ENCODE measurements around the gene CNTN4. TPM values are rescaled to one million over a fixed set of nuclear protein-coding genes. Genes with fewer than 3 reads are reported as not detected.

The CNTN4 gene
- total RNA-seq, 2 donors from 2014 or later, result 13.0 to 50.1 TPM

DNA sequence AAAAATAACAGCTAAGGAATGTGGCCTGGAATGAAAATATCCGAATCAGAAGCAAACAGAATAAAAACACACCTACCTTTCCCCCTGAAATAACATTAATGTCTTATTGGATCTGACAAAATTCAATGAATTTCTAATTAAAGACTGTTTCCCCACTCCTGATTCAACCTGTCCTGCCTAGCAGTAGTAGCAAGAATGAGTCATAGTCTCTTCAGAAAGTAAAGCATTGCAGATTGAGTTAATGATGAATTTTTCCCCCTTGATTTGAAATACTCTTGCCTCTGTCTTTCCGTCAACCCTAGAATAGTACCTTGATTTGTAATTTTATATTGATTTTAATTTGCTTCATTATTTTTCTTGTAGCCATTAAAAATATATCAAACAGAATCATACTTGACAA, 212.4 kb downstream of the CNTN4 start:
- no peak overlapping the region for H3K27ac ChIP-seq
- H3K27me3 ChIP-seq, result no peaks in the 10 kb centered on the region
- WGBS, 2 donors, result 54 to 61% methylated on average over 2 of the region's 2 CpGs
- no peak for ATAC-seq
- H3K36me3 ChIP-seq (replicated peaks in 1 of 2; ENCODE audit: insufficient read depth in 1 of 2, low read depth in 2 of 2), result no peaks in the 10 kb centered on the region
- intact Hi-C loops (cut with DNase I), result no loop called here
- H3K9me3 ChIP-seq, result no peaks in the 10 kb centered on the region
- no peak for DNase-seq
- no peak for TF ChIP-seq POLR2A (IDR thresholded peaks at IDR 0.05)
- TF ChIP-seq, protein P1, sequence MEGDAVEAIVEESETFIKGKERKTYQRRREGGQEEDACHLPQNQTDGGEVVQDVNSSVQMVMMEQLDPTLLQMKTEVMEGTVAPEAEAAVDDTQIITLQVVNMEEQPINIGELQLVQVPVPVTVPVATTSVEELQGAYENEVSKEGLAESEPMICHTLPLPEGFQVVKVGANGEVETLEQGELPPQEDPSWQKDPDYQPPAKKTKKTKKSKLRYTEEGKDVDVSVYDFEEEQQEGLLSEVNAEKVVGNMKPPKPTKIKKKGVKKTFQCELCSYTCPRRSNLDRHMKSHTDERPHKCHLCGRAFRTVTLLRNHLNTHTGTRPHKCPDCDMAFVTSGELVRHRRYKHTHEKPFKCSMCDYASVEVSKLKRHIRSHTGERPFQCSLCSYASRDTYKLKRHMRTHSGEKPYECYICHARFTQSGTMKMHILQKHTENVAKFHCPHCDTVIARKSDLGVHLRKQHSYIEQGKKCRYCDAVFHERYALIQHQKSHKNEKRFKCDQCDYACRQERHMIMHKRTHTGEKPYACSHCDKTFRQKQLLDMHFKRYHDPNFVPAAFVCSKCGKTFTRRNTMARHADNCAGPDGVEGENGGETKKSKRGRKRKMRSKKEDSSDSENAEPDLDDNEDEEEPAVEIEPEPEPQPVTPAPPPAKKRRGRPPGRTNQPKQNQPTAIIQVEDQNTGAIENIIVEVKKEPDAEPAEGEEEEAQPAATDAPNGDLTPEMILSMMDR (IDR thresholded peaks at IDR 0.05), result no peak
- H3K4me3 ChIP-seq, result no peak overlapping the region
- H3K4me1 ChIP-seq, result no peaks in the 10 kb centered on the region

DNA sequence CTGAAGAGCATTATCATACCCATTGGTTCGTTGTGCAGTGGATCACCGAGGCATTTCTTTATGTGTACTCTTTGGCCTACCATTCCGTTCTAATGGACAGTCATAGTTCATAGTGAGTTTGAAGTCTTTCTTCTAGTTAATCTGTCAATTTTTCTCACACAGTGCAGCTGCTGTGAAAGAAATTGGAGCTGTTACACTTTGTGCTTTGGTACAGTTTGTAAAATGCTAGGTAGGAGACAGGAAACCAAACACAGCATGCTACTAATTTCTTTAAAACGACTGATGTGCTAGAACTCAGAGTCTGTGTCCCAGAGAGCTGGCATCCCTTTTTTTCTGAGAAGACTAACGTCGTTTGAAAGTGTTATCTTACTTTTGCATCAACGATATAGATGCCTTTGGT, 218.9 kb downstream of the CNTN4 start:
- TF ChIP-seq, protein P1 (IDR thresholded peaks at IDR 0.05), result no peak
- no peak for TF ChIP-seq POLR2A (IDR thresholded peaks at IDR 0.05)
- Histone ChIP-seq H3K9me3 (no peaks in the 10 kb centered on the region), H3K27me3 (no peaks in the 10 kb centered on the region), H3K36me3 (replicated peaks in 1 of 2; ENCODE audit: insufficient read depth in 1 of 2, low read depth in 2 of 2) (no peaks in the 10 kb centered on the region), H3K4me3 (no peak overlapping the region), H3K4me1 (no peaks in the 10 kb centered on the region), H3K27ac (no peak overlapping the region)
- WGBS, 2 donors, result 40 to 48% methylated on average over 7 of the region's 7 CpGs
- intact Hi-C loops (cut with DNase I), result no loop called here
- DNase-seq, result no peak
- no peak for ATAC-seq

DNA sequence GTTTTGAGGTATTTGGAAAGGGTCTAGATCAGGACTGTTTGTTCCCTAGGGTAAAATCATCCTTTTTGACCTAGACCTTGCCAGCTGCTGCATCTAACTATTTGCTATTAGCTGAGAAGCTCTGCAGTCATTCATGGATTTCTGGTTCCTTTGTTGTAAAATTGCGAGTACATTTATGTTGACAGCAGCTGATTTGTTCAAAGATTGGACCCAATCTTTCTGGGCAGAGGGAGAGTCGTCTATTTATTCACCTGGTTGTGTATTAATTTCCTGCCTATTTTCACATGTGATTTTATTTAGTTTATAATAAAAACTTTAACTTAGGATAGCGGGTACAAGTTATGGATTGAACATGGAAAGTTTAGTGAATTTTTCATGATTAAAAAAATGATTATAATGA, 236.3 kb downstream of the CNTN4 start:
- no peak for DNase-seq
- TF ChIP-seq POLR2A (IDR thresholded peaks at IDR 0.05), result no peak
- TF ChIP-seq, protein P1 (IDR thresholded peaks at IDR 0.05), result no peak
- intact Hi-C loops (cut with DNase I), result no loop called here
- no peaks in the 10 kb centered on the region for H3K36me3 ChIP-seq (replicated peaks in 1 of 2; ENCODE audit: insufficient read depth in 1 of 2, low read depth in 2 of 2)
- H3K27ac ChIP-seq, result no peak overlapping the region
- ATAC-seq, result no peak
- H3K27me3 ChIP-seq, result no peaks in the 10 kb centered on the region
- H3K4me3 ChIP-seq, result no peak overlapping the region
- WGBS, 2 donors, result 32% methylated on average over 3 of the region's 3 CpGs
- H3K9me3 ChIP-seq, result no peaks in the 10 kb centered on the region
- H3K4me1 ChIP-seq, result no peaks in the 10 kb centered on the region

DNA sequence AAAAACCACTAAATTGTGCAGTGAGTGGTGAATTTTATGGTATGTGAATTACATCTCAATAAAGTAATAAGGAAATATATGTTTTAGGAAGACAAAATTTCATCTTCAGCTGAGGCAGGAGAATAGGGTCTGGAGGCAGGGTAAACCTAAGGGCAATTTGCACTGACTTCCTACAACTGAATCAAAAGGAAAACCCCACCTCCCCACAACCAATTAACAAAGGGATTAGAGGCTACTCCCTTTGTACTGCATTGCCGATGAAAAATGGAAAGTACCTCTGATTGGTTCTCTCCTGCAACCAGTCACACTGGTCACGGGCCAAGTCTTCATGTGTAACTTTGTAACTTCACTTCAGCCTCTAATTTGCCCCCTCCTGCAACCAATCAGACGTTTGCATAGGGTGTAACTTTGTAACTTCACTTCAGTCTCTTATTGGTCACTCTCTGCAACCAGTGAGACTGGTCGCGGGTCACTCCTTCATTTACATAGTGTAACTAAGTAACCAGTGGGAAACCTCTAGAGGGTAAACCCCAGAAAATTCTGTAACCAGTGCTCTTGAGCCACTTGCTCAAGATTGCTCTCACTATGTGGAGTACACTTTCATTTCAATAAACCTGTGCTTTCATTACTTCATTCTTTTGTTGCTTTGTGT, 244.5 kb downstream of the CNTN4 start:
- Histone ChIP-seq H3K27ac (no peak overlapping the region), H3K36me3 (replicated peaks in 1 of 2; ENCODE audit: insufficient read depth in 1 of 2, low read depth in 2 of 2) (no peaks in the 10 kb centered on the region), H3K4me3 (no peak overlapping the region), H3K9me3 (no peaks in the 10 kb centered on the region), H3K27me3 (no peaks in the 10 kb centered on the region), H3K4me1 (no peaks in the 10 kb centered on the region)
- intact Hi-C loops (cut with DNase I), result no loop called here
- ATAC-seq (no peak), DNase-seq (no peak)
- TF ChIP-seq POLR2A (IDR thresholded peaks at IDR 0.05), result no peak
- TF ChIP-seq, protein P1 (IDR thresholded peaks at IDR 0.05), result no peak
- 73 to 79% methylated on average over 5 of the region's 5 CpGs for WGBS, 2 donors

DNA sequence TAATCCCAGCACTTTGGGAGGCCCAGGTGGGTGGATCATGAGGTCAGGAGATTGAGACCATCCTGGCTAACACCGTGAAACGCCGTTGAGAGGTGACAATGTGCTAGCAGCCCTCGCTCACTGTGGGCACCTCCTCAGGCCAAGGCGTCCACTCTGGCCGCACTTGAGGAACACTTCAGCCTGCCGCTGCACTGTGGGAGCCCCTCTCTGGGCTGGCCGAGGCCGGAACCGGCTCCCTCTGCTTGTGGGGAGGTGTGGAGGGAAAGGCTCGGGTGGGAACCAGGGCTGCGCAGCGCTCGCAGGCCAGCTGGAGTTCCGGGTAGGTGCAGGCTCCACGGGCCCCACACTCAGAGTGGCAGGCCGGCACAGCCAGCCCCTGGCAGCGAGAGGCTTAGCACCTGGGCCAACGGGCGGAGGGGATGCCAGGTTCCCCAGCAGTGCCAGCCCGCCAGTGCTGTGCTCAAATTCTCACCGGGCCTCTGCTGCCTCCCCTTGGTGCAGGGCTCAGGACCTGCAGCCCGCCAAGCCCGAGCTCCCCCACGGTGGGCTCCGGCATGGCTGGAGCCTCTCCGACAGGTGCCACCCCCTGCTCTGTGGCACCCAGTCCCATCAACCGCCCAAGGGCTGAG, 253.6 kb downstream of the CNTN4 start:
- intact Hi-C loops (cut with DNase I), result no loop called here
- Histone ChIP-seq H3K36me3 (replicated peaks in 1 of 2; ENCODE audit: insufficient read depth in 1 of 2, low read depth in 2 of 2) (no peaks in the 10 kb centered on the region), H3K4me3 (no peak overlapping the region), H3K9me3 (no peaks in the 10 kb centered on the region), H3K27me3 (no peaks in the 10 kb centered on the region), H3K27ac (no peak overlapping the region), H3K4me1 (no peaks in the 10 kb centered on the region)
- DNase-seq (no peak), ATAC-seq (no peak)
- WGBS, 2 donors, result 83 to 90% methylated on average over 16 to 23 of the region's 28 CpGs
- TF ChIP-seq, protein P1 (IDR thresholded peaks at IDR 0.05), result no peak
- TF ChIP-seq POLR2A (IDR thresholded peaks at IDR 0.05), result no peak

All from body of pancreas (tissue), 4 donors.